Measurements from ENCODE around the gene POM121. TPM values are rescaled to one million over a fixed set of nuclear protein-coding genes. Genes with fewer than 3 reads are reported as not detected.

The POM121 gene
- total RNA-seq (2022; extraction: Qiagen RNA extraction) = 33.4 to 43.3 TPM (median 38.3 TPM) in 5 replicates

GRCh38 chr7:72924733-72925545 is at the start of gene POM121:
POM121 (plus strand) TSS chr7:72925095; CDS start chr7:72925122, 27 bp downstream.

GRCh38 chr7:72968980-72969516 is 44.2 kb downstream of the POM121 start, which contains the start of gene TRIM74:
TRIM74 (minus strand) TSS chr7:72969466; CDS start chr7:72966157, 3,309 bp downstream.

Other genes starting within 250 kb of the POM121 start
- 2.2 to 3.0 TPM (median 2.5 TPM) in 5 replicates for gene TYW1B, start 96.9 kb upstream of the POM121 start, total RNA-seq (2022; extraction: Qiagen RNA extraction)
- 0.21 to 0.90 TPM (median 0.65 TPM) in 5 replicates for gene TRIM74, start 44.4 kb downstream of the POM121 start, total RNA-seq (2022; extraction: Qiagen RNA extraction)
- not detected in 5 replicates for gene SPDYE8, start 104.7 kb downstream of the POM121 start, total RNA-seq (2022; extraction: Qiagen RNA extraction)
- gene SPDYE11, start 132.8 kb downstream of the POM121 start, total RNA-seq (2022; extraction: Qiagen RNA extraction) = not detected in 5 replicates
- not detected in 5 replicates for gene SPDYE9, start 160.9 kb downstream of the POM121 start, total RNA-seq (2022; extraction: Qiagen RNA extraction)